Smooth muscle cell of the brain vasculature (primary cell): ENCODE measurements around the gene ARMS2.

Source experiments
- DNase-seq: peaks from one replicate; pipeline ENCODE4 v3.0.0-alpha.2; 2012; ENCODE audit warnings: low read depth, low spot score

Gene ARMS2

GRCh38 chr10:122469848-122470247, 15.4 kb downstream of the ARMS2 start:
- no peak for DNase-seq

GRCh38 chr10:122471531-122472177, 17.2 kb downstream of the ARMS2 start:
- no peak for DNase-seq

- DNase-seq: no peak
These were observed 18.7 kb downstream of the ARMS2 start for GRCh38 chr10:122473116-122473515.

DNA sequence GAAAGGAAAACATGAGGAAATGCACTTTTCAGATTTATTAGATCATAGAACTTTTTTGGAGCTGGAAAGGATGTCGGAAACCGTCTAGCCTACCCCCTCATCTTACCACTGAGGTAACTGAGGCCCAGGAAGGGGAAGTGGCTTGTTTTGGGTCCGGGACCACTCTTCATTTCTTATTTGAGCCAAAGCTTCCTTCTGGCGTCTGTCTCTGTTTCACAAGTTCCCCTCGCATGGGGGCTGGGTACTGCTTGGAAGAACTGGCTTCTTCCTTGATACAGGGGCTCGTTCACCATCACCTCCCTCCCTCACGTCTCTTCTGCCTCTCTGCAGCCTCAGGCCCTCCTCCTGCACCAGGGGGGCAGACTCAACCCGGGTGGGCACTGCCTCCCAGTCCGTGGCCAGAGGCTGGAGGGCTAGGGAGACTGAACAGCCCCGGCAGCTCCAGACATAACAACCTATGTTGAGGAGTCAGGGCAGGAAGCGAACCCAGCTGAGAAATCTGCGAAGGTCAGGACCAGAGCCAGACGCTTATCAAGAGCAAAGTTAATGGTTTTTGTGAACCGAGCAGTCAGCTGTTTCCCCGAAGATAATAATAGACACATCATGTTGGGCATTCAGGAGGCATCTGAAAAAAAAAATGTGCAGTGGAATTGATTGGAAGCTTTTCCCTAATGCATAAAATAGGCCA, 19.8 kb downstream of the ARMS2 start:
- no peak for DNase-seq

DNA sequence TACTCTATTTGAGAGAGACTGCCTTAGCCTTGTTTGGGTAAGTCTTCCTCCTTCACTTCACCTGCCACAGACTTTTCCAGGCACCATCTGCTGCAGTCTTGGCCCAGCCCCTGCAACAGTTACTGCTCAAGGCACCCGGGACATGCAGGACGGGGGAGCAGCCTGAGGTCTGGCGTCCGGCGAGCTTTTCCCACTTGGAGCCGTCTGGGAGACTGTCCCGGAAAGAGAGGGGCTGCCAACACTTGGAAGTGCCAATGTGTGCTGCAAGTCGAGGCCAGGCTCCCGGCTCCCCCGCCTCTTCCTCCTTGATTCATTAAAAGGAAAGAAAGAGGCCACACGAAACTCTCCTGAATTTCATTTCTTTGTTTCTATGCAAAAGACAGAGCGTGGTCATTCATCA, 20.6 kb downstream of the ARMS2 start:
- no peak for DNase-seq

GRCh38 chr10:122475591-122476332, 21.3 kb downstream of the ARMS2 start:
- DNase-seq: no peak

- no peak for DNase-seq
These were observed 21.9 kb downstream of the ARMS2 start for GRCh38 chr10:122476333-122476695.

DNA sequence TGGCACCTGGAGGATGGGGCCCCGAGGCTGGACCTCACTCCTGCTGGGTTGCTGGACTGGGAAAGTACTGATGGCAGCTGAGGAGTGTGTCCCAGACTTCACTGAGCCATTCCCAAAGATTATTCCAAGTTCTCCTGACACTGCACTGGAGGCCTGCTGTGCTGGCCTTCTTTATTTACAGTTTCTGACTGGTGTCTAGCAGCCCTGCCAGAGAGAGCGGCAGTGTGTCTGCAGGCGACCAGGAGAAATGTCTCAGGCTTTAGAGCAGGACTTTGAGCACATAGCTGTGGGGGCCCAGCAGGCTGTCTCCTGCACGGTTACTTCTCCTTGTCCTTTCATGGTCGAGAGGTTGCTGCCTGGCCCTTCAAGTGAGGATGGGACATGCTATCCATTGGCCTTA, 23.0 kb downstream of the ARMS2 start:
- no peak for DNase-seq

GRCh38 chr10:122478971-122479370, 24.5 kb downstream of the ARMS2 start:
- no peak for DNase-seq

- no peak for DNase-seq
These were observed 25.8 kb downstream of the ARMS2 start for GRCh38 chr10:122480146-122480833.

DNA sequence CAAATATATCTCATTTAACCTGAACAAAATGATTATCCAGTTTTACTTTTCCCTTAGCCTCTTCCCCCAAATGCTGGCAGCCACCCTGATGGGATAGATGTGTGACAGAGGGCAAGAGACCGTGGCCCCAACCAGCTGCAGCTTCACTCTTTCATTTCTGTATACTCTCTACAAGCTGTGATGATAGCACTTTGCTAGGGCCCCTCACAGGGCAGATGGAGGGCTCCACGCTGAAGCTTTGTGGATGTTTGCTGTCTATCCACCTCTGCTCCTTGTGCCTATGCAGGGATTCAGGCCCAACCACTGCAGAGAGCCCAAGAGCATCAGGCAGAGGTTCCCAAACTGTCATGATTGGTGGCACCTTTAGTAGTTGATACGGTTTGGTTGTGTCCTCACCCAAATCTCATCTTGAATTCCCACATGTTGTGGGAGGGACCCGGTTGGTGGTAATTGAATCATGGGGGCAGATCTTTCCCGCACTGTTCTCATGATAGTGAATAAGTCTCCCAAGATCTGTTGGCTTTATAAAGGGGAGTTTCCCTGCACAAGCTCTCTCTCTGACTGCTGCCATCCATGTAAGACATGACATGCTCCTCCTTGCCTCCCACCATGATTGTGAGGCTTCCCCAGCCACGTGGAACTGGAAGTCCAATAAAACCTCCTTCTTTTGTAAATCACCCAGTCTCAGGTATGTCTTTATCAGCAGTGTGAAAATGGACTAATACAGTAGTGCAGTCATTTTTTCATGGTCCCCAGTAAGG, 27.0 kb downstream of the ARMS2 start:
- no peak for DNase-seq

DNA sequence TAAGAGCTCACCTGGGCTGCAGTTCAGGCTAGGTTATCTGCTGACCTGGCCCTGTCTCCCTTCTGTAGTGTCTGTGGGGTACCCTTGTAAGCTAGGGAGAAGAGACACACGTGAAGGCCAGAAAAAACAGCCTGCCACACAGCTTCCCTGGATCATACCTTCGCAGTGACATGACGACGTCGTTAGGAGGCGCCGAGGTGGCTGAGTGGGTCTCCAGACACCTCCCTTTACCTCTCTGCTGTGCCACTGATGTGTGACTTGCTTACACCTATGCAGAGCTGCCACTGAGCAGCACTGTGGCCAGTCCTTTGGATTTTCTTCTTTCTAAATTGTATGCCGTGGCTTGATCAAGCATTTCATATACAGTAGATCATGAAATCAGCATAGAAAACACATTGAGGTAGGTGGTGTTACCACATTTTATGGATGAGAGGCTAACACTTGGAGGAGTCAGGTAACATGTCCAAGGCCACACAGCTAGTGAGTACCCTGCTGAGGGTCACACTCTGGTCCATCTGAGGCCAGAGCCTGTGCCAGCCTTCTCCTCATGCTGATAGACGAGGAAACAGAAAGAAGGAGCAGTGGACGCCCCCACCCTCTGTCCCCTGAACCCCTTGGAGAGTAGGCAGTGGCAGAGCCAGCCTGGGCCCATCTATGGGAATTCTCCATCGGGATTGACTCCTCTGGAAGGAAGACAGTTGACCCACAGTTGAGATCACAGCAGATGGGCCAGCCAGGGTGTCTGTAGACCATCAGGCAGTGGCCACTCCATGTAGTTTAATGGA, 30.0 kb downstream of the ARMS2 start:
- no peak for DNase-seq

DNA sequence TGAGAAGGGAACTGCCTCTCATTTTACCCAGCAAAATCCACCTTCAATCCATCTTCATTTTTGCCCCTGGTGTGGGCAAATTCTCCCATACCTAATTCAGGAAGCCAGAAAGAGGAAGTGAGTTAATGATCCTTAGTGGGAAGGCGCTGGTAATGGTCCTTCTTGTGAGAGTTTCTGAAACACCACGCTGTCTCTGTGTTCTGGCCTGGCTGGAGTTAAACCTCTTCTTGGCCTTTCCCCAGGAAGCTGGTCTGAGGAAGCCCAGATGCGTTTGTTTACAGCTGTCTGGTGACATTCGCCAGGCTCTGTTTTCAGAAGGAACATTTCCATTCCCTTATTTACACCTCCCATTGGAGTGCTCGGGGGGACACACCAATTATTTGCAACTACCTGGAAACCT, 31.2 kb downstream of the ARMS2 start:
- DNase-seq: no peak

GRCh38 chr10:122486406-122487080, 32.1 kb downstream of the ARMS2 start:
- DNase-seq: no peak

GRCh38 chr10:122487174-122487765, 32.8 kb downstream of the ARMS2 start:
- DNase-seq: no peak

GRCh38 chr10:122490268-122490667, 35.8 kb downstream of the ARMS2 start:
- no peak for DNase-seq

DNA sequence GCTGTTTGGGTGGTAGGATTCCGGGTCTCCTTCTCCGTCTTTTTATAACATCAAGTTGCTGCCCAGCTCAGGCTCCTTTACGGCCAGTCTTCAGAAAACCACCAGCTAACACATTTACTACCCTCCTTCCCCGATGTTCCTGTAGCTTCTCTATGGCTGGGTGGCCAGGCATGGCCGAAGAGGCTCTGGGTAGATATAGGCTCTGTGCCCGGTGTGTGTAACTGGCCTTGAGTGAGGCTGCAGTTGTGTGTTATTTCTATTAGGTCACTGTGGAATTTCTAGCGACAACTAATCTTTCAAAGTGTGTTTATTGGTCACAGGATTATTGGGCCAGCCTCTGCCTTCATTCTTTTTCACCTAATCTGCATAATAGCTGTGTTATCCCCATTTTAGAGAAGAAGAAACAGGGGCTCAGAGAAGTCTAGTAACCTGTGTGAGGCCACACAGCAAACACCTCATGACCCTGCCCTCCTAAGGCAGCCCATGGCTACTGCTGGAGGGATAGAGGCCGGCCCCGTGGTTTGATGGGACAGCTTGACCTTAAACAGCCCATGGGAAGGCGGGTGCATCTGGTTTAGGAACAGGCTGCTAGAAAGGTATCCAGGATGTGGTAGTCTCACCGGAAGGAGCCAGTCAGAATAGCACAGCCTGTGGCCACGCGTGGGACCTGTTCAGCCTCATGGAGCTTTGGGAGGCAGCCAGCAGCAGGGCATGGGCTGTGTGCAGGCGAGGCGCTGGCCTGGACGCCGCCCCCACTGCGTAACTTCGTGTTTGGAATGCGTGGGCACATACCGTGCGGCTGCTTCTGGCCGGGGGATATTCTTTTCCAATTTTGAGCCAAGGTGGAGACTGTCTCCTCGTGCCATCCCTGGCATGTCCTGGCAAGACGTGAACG, 36.6 kb downstream of the ARMS2 start:
- no peak for DNase-seq

- no peak for DNase-seq
These were observed 37.6 kb downstream of the ARMS2 start for GRCh38 chr10:122492006-122492405.

DNA sequence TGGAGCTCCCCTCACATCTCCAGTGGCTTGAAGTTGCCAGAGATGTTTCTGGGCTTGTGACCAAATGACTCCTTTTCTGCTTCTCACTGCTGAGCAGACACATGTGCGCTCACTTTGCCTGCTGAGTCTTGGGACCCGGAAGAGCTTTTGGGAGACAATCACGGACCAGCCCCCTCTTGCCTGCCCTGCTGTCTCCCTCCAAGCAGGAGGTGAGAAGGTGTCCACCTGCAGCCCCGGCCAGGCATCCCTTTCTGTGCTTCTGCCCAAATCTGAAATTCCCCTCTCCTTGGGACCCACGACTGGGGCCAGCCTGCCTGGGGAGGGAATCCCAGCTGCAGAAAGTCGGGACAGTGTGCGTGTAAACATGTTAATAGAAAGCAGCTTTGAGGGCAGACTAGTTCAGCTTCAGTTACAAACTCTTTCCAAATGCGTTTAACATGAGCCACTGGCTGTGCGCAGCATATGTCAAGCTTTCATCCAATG, 38.6 kb downstream of the ARMS2 start:
- no peak for DNase-seq
